Activated CD4-positive, alpha-beta T cell treated with anti-CD3 and anti-CD28 coated beads, Interleukin-2, amount 50 U/mL, for 16 hours (primary cell): ENCODE results near the gene ARMC9.
"Not testable (repeated sequence)": the region's sequence is repeated elsewhere in the genome, so short reads cannot be mapped to it uniquely, and the experiment has no call there.

ENCODE experiments used
- DNase-seq: peaks from one replicate; pipeline ENCODE4 v3.0.0-alpha.2; 2020

Gene ARMC9

DNA sequence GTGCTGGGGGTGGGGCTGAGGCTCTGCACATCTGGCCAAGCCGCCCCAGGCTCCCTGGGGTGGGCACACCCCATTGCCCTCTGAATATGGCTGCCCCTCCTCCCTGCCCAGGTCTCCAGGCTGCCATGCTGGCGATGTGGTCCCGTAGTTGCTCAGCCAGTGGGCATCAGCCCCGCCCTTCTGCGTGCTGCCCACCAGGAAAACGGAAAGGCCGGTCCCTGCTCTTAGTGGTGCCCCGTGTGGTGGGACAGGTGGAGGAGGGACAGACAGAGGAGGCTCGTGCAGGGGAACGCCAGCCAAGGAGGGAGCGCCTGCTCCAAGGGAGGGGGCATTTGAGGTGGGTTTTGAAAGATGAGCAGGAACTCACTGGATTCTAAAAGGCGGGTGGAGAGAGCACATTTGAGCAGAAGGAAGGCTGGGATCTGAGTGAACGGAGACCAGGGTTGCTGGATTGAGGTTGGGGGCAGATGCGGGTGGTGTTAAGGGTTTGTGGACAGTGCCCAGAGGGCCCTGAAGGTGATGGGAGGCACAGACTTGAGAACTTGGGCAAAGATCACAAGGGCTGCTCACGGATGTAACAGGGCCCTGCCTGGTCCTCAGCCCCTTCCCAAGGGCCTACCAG, 190.4 kb downstream of the ARMC9 start:
- DNase-seq: no peak

DNA sequence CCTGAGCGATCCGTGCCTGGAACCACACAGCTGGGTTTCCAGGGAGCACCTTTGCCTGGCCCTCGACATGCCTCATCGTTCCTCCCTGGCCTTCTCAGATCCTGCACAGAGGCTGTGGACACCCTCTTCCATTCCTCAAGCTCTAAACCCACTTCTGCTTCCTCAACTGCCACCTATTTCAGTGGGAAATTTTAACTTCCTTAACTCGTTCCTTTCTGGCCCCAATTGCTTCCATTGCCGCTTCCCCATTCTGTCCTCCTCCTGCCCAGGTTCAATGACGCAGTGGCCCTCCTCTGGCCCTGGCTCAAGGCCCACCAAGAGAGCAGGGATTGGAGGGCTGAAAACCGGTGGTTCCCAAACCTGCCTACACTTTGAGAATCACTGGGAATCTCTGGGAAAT, 192.2 kb downstream of the ARMC9 start:
- DNase-seq: no peak

DNA sequence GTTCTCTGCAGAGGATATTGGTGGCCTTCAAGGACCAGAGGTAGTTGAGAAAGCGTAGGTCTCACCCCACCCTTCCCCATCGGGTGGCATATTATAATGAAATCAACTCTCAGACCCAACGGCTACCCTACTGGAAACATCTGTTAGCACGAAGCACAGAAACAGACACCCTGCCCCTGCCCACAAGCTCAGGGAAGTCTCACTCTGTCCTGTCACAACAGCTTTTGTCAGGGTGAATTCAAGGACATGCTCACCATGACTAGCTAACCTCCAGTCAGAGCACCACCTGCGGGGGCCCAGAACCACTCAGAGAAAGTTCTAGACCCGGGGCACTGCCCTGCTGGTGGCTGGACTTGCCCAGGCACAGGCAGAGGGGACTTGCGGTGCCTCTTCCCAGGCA, 193.6 kb downstream of the ARMC9 start:
- DNase-seq: no peak

DNA sequence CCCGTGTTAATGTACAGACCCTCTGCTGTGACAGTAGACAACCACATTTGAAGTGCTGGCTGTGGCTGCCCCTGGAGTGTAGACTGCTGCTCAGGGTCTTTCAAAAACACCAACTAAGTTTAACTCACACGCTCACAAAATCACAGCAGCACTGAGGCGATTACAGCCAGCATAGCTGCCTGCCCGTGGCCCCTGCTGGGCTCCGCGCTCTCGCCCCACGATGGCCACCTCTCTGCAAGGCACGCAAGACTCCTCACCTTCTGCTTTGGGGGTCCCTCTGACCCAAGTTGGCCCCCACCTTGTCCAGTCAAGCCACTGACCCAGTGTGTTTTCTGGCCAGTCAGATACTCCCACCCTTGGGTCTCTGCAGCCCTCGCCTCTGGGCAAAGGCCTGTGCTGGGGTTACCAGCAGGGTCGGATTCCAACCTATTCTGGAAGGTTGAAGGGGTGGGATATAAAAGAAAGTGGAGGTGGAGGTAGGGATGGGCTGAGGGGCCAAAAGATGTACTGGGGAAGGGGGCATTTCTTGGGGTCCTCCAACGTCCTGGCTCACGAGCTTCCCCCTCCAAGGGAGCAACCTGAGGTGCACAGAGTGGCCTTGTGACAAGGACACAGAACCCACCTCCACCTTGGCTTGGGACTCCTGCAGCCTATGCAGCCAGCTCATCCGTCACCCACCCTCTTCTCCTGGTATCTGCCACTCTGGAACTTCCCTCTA, 194.2 kb downstream of the ARMC9 start:
- no peak for DNase-seq

DNA sequence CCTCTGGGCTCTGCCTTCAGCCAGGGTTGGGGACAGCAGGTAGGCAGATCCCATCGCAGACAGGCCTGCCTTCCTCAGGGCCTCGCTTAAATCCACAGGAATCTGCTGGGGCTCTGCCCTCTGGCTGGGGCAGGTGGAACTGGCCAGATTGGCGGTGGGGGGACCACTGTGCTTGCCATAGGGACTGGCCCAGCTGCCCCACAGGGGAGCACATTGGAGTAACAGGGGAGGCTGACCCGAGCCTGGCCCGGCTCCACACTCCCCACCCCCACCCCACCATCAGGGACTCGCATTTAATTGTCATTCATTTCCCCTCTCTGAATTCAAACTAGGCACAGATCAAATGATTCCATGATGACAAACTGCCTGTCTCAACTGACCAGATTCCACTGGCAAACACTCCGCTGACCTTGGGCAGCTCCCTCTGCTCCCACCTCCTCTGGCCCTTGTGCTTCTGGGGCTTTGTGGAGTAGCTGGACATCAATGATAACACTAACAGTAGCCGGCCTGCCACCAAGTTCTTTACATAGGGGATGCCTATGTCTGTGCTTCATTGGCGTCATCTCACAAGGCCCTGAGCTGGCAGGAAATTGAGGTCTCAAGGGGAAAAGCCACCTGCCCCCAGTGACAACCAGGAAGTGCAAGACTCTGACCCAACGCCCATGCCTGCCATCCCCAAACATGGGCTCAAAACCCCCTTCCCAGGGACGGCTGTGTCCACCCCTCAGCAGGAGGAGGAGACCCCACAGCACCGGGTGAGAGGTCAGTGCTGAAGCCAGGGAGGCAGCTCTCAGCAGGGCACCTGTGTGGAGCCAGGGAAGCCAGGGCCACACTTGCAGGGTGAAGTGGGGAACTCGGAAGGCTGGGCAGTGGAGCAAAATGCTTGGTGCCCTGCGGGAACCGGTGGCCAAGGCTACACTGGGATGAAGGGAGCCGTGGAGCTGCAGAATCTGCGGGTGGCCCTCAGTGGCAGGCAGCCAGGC, 195.0 kb downstream of the ARMC9 start:
- DNase-seq: peak; percentile 40

DNA sequence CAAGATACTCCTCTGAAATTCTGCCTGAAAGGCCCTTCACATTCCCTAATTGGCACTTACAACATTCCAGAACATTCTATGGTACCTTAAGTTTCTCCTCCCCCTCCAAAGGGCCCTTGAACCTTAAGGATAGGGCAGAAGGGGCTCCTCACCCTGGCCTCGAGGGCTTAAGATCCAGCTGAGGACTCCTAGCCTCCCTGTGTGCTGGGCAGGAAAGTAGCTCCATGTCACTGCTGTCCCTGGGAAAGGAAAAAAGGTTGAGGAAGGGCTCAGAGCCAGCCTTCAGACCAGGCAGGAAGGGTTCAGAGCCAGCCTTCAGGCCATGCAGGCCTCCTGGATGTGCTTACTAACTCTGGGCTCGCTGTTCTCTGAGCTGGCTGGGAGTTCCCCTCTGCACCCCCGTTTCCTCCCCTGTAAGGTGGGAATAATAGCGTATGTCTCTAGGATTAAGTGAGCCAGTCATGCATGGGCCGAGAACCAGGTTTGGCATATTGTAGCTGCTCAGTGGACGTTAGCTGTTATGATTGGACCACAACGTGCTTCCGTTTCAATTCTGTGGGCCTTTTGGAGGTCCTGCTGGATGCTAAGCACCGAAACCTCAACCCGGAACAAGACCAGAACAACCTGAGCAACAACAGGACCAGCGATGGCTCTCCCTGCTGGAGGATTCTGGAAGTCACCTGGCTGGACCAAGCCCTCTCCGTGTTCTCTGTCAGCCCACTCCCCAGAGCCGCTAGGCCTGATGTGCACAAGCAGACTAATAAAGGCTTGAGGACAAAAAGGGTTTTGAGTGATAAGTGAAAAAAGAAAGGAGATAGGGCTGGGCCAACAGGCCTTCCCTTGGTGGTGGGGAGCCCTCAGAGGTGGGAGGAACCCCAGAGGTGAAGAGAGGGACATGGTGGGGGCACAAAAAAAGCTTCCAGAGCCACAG, 196.0 kb downstream of the ARMC9 start:
- DNase-seq: no peak

DNA sequence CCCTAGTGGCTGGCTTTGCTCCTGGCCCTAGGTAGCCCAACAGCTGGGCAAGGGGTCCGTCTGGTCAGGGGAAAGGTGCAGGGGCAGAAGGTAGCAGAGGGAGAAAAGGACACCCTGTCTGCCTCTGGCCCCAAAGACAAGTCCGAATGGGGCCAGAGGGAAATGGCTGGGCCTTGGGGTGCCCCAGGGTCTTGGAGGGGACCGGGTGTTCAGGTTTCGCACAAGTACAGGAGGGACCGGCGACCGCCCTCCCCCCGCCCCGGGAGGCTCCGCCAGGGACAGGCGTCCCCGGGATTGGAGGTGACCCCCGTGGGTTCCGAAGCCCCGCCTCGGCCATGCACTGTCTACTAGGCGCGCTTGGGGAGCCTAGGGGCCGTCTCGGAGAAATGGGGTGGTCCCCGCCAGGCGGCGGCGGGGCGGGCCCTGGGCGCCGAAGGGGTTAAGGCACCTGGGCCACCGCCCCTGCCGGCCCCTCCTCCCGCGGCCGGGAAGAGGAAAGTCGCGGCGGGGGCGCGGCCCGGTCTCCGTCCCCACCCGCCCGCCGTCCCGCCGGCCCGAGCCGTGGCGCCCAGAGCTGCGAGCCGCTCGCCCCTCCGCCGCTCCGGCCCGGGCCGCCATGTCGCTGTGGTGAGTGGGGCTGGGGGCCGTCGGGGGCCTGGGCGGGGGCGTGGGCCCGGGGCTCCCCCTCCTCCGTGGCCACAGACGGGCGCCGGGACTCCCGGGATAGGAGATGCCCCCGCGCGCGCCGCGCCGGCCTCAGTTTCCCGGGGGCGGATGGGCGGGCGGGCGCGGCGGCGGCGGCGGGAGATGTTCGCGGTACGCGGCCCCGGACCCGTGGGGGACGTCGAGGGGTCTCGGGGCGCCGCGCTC, 197.0 kb downstream of the ARMC9 start, which contains the start of gene B3GNT7:
B3GNT7 (plus strand) TSS at position 523 of the 870 bp plus-strand sequence; CDS start at position 617, 94 bp downstream.
- no peak for DNase-seq

DNA sequence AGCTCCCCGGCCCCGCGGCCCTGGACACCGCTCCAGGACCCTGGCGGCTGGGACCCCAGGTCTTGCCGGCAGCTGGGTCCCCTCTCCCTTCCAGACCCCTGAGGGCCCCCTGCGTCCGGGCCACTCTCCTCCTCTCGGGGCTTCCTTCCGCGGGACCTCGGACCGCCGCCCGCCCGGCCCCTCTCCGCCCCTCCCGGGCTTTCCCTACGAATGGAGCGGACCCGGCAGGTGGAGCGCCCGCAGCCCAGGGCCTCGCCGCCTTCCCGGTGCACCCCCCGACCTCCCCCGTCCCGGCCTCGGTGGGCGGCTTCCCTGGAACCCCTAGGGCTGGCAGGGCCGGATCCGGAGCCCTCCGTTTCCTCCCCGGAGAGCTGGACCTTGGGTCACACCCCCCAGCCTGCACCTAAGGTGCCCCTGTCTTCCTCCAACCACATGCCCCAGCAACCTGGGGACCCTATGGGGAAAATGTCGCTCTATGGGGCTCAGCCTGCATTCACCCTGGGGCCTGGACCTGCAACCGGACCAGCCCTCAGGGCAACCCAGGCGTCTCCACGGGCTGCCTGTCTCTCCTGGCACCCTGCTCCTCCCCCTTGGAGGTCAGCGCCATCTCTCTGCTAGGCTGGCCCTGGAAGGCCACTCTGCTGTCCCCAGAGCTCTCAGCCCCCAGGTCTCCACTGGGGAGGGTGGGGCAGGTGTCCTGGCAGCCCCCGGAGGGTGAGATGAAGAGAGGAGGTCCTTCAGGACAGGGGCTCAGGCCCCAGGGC, 197.8 kb downstream of the ARMC9 start:
- no peak for DNase-seq

DNA sequence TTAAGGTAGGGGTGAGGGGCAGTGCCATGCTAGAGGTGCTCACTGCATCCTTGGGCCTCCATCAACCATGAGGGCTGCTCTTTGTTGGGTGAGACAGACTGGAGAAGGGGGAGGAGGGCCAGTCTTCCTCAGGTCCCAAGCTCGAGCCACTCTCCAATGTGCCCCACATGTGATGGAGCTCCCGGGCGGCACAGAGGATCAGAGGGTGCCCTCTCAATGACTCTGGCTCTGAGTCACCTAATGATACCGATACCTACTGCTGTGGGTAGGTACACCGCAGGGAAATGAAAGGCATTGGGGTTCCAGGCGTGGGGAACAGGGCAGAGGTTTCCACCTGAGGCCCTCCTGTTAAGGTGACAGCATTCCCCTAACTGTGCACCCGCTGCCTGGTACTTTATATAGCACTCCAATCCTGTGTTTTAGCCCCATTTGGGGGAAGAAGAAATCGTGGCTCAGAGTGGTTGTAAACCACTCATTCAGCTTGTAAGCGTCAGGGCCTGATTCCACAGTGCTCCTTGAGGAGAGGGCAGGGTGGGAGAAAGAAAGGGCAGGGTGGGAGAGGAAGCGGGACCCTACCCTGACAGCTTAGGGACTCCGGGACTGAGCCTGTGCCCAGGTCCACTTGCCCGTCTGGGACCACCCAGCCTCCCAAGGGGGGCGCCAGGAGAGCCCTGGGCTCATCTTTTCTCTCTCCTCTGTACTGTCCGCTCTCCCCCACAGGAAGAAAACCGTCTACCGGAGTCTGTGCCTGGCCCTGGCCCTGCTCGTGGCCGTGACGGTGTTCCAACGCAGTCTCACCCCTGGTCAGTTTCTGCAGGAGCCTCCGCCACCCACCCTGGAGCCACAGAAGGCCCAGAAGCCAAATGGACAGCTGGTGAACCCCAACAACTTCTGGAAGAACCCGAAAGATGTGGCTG, 198.8 kb downstream of the ARMC9 start:
- DNase-seq: peak; percentile 38

DNA sequence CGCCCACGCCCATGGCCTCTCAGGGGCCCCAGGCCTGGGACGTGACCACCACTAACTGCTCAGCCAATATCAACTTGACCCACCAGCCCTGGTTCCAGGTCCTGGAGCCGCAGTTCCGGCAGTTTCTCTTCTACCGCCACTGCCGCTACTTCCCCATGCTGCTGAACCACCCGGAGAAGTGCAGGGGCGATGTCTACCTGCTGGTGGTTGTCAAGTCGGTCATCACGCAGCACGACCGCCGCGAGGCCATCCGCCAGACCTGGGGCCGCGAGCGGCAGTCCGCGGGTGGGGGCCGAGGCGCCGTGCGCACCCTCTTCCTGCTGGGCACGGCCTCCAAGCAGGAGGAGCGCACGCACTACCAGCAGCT, 199.5 kb downstream of the ARMC9 start:
- DNase-seq: no peak

DNA sequence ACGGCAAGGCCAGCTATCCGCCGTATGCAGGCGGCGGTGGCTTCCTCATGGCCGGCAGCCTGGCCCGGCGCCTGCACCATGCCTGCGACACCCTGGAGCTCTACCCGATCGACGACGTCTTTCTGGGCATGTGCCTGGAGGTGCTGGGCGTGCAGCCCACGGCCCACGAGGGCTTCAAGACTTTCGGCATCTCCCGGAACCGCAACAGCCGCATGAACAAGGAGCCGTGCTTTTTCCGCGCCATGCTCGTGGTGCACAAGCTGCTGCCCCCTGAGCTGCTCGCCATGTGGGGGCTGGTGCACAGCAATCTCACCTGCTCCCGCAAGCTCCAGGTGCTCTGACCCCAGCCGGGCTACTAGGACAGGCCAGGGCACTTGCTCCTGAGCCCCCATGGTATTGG, 200.2 kb downstream of the ARMC9 start:
- no peak for DNase-seq

DNA sequence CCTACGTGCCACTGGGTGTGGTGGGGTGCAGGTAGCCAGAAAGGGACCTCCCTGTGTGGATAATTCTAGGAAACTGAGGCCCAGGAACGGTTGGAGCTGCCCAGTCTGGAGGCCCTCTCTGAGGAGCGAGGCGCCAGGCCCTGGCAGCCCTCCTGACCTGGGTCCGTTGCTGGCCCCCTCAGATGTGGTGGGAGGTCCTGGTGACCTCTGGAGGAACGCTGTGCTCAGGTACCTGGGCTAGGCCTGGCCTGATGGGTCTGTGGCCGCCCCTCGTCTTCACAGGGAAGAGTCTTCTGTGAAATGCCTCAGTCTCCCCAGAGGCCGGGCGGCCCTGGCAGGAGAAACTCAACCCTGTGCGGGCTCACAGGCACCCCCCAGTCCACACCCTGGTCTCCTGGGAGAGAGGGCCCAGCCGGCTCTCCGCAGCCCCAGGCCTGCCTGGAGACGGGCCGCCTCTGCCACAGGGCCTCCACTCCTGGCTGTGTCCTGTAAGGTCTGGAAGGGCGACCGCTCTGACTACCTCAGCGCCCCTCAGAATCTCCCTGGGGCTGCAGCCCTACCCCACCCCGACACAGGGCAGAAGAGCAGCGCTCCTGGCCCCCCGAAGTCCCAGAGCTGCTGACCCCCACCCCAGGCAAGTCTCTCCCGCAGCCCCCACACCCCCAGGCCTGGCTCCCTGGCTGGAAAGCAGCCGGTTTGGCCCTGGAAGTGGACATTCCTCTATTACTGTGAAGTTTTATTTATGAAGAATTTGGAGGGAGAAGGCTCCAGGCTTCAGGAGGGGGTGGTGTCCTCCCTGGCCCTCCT, 200.8 kb downstream of the ARMC9 start:
- DNase-seq: no peak

DNA sequence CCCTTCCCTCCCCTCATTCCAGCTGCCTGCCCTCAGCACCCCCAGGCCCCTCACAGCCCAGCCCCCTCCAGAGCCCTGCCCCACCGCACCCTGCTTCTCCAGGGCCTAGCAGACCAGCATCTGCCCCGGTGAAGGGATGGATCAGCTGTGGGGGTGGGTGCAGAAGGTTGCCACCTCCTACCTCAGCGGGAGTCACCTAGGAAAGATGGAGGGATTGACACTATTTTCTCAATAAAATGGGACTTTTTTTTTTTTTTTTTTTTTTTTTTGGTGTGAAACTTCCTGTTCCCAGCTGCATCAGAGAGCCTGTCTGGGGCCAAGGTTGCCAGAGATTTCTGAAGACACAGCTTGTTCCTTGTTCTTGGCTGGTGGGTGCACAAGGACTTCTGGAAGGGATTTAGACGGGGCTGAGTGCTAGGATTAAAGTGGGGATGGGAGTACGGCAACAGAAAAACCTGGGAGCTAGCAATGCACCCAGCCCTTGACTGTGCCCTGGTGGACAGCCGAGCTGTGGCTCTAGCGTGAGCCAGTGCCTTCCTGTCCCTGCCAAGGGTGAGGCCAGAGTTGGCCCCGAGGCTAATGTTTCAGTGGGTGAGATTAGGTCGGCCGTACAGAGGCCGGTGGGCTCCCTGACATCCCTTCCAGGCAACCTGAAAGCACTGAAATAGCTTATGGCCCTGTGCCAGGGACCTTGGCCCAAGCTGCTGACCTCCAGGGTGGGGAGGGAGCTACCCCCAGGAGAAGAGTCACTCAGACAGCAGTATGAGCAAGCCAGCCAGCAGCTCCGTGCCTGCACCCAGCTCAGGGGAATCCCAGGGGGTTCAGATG, 201.6 kb downstream of the ARMC9 start:
- DNase-seq: no peak

DNA sequence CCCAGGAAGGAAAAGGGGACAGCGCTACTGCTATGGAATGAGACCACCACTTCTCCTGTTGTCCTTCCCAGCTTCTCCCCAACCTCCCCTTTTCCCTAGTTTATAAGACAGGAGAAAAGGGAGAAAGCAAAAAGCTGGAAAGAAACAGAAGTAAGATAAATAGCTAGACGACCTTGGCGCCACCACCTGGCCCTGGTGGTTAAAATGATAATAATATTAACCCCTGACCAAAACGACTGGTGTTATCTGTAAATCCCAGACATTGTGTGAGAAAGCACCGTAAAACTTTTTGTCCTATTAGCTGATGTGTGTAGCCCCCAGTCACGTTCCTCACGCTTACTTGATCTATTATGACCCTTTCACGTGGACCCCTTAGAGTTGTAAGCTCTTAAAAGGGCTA, 202.2 kb downstream of the ARMC9 start:
- not testable (repeated sequence) for DNase-seq

DNA sequence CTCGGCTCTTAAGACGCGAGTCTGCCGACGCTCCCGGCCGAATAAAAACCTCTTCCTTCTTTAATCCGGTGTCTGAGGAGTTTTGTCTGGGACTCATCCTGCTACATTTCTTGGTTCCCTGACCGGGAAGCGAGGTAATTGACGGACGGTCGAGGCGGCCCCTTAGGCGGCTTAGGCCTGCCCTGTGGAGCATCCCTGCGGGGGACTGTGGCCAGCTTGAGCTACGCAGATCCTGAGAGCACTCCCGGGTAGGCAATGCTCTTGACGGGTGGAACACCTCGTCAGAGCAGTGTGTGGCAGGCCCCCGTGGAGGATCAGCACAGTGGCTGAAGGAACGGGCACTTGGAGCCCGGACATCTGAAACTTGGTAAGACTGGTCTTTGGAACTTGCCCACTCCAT, 202.7 kb downstream of the ARMC9 start:
- not testable (repeated sequence) for DNase-seq

DNA sequence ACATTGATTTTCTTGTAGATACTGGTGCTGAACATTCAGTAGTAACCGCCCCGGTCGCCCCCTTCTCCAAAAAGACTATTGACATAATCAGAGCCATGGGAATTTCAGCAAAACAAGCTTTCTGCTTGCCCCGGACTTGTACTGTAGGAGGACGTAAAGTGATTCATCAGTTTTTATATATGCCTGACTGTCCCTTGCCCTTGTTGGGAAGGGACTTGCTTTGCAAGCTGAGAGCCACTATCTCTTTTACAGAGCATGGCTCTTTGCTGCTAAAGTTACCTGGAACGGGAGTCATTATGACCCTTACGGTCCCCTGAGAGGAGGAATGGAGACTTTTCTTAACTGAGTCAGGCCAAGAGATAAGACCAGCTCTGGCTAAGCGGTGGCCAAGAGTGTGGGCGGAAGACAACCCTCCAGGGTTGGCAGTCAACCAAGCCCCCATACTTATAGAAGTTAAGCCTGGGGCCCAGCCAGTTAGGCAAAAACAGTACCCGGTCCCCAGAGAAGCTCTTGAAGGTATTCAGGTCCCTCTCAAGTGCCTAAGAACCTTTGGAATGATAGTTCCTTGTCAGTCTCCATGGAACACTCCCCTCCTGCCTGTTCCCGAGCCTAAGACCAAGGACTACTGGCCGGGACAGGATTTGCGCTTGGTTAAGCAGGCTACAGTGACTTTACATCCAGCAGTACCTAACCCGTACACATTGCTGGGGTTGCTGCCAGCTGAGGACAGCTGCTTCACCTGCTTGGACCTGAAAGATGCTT, 205.2 kb downstream of the ARMC9 start:
- not testable (repeated sequence) for DNase-seq

DNA sequence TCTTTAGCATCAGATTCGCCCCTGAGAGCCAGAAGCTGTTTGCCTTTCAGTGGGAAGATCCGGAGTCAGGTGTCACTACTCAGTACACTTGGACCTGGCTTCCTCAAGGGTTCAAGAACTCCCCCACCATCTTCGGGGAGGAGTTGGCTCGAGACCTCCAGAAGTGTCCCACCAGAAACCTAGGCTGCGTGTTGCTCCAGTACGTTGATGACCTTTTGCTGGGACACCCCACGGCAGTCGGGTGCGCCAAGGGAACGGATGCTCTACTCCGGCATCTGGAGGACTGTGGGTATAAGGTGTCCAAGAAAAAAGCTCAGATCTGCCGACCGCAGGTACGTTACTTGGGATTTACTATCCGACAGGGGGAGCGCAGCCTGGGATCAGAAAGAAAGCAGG, 205.8 kb downstream of the ARMC9 start:
- DNase-seq: not testable (repeated sequence)
